SH-SY5Y (cell line): Measurements from ENCODE around the gene CCDC136.

Experiments
- GATA2 ChIP-seq: IDR thresholded peaks from 2 replicates; pipeline ENCODE4 v1.6.1; 2011; ENCODE audit warnings: mild to moderate bottlenecking, low read depth, low read length
- GATA3 ChIP-seq: IDR thresholded peaks from 2 replicates; pipeline ENCODE4 v1.6.1; 2011; ENCODE audit warnings: low read depth, mild to moderate bottlenecking, low read length, moderate library complexity

CCDC136 gene

DNA sequence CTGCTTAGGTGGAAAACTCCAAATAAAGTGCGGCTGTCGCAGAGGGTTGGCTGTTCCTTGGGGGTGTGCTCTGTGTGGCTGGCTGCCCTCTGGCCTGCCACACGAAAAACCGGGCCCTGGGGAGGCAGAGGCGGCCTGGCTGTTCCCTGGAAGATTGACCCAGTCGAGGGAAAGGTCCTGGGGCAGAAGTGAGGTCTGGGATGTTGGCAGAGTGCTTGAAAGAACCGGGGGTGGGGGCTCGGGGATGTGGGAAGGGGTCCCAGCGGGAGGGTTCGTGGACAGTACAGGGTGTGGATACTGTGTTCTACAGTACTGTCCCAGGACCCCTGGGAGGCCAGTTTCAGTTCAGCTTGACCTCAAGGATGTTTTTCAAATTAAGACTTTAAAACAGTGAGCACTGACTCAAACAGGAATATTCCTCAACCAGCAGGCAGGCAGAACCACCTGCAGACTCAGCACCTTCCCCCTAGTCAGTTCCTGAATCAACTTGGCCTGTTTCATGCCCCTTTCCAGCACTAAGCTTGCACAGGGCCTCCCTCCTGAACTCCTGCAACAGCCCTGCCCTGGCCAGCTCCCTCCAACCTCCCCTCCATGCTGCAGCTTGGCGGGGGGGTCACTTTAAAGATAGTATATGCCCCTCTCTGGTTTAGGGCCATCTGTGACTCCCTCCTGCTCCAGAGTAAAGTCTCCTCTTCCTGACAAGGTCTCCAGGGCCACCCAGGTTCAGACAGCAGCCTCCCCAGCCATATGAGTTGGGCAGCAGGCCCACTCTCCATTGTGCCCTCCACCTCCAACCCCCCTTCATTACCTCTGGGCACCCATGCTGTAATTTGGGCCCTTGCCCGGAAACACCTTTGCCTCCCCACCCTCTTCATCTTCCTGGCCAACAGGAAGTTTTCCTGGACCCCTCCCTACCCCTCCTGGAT lies 67.7 kb downstream of the CCDC136 start:
- TF ChIP-seq GATA2 (no peak), GATA3 (no peak)

DNA sequence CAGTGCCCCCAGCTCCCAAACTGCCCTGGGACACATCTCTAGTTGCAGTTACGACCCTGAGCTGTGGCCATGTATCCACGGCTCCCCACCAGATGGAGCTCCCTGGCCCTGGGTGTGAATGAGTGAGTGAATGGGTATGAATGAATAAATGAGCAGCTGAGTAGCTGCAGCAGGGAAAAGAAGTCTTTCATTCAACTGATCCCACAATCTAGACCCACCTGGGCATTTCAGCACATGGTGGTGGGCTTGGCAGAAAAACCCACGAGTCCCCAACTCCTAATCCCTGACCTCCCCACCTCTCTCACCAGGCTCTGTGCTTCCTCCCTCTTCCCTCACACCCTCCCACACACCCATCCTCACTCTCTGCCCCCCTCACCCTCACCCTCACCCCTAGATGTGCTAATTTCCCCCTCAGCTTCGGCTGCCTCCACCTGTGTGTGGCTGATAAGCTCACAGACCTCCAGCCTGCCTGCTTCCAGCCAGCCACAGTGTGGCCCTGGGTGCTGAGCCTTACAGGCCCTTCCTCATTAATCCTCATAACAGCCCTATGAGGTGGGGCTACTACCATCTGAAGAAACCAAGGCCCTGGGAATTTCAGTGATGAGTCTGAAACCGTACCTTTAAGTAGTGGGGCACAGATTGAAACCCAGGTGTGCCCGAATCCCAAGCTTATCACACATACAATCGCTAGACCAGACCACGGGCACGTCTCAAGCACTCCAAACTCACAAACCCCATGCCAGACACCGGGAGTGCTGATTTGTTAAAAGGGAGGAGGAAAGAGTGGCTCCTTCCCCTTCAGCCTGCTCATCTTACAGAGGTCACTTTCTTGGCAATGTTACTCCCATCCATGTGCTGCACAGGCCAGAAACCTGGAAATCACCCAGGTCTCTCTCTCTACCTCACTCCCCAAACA lies 68.6 kb downstream of the CCDC136 start:
- TF ChIP-seq GATA3 (no peak), GATA2 (no peak)

DNA sequence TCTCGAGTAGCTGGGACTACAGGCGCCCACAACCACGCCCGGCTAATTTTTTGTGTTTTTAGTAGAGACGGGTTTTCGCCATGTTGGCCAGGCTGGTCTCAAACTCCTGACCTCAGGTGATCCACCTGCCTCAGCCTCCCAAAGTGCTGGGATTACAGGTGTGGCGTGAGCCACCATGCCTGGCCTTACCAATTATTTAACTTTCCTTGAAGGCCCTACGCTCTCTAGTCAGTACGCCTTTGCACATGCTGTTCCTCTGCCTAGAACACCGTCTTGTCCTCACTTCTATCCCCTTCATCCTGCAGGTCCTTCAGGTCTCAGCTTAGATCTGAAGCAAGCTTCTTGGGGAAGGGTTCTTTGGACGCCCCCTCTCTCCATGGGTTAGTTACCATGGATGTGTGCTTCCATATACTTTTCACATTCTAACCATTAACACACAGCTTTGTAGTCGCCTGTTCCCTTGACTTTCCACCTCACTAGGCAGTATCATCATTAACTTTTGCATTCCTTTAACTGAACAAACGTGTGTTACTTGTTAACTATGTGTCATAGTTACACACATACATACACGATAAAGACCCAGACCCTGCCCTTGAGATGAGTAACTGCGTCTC lies 70.3 kb downstream of the CCDC136 start:
- TF ChIP-seq GATA3 (no peak), GATA2 (no peak)

DNA sequence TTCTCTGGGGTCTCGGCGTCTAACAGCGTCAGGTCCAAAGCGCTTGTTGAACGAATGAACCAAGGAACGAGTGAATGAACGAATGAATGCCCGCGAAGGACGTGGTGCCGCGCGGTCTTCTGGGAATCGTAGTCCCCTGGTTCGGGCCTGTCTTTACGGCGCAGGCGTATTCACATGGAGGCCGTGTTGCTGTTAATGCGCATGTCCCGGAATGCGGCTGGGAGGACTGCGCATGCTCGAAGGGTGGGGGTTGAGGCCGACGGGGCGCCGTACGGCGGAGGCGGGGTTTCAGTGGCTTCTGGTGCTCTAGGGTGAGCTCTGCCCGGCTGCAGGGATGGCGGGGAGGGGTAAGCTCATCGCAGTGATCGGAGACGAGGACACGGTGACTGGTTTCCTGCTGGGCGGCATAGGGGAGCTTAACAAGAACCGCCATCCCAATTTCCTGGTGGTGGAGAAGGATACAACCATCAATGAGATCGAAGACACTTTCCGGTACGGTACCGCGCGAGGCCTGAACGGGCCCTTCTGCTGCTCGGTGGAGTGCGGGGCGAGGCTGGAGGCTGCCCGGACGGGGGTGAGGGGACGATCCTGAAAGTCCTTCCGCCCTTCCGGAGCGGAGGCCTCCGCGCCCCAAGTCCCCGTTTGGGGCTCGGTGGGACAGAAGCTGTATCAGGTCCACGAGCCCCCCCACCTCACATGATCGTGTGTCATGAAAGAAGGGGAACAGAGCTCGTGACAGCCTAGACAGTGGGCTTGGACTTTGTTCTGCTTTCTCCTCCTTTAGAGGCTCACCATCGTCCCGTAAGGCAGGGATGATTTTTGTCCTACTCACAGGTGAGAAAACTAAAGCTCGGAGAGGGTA lies 71.0 kb downstream of the CCDC136 start, which contains the start of gene ATP6V1F:
Gene ATP6V1F, plus strand, starts transcription at position 286 of the 862 bp plus-strand sequence. Its CDS starts 49 bp downstream, at position 335.
- TF ChIP-seq GATA2 = peak; percentile 32; the same call in 1 of the 2 replicates
- no peak for TF ChIP-seq GATA3

DNA sequence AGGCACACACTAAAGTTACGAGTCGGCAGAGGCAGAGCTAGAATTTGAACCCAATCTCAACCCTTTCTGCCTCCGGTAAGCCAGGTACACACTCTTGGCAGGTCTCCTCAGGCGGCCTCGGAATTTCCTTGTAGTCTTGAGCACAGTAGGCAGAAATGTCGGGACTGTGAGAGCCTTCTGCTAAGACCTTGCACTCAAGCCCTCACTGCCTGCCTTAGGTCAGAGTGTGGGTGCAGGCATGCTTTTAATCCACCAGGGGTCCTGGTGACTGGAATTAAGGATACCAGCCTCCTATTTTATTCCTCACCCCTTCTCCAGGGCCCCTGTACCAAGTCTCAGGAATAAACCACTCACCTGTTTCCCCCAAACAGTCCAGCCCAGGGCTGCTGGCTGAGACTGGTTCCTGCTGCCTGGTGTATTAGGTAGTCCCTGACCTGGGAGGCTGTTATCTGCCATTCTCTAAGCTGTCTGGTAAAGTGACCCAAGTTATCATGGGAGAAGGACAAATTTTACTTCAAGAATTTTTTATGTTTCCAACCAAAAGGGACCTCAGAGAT lies 71.7 kb downstream of the CCDC136 start:
- TF ChIP-seq GATA2 (peak; percentile 88), GATA3 (no peak)

- no peak for TF ChIP-seq GATA2
- no peak for TF ChIP-seq GATA3
Observed at GRCh38 chr7:128865303-128865702, 73.5 kb downstream of the CCDC136 start.

- TF ChIP-seq GATA3 = no peak
- TF ChIP-seq GATA2 = no peak
Observed at GRCh38 chr7:128865996-128866877, 74.5 kb downstream of the CCDC136 start.

DNA sequence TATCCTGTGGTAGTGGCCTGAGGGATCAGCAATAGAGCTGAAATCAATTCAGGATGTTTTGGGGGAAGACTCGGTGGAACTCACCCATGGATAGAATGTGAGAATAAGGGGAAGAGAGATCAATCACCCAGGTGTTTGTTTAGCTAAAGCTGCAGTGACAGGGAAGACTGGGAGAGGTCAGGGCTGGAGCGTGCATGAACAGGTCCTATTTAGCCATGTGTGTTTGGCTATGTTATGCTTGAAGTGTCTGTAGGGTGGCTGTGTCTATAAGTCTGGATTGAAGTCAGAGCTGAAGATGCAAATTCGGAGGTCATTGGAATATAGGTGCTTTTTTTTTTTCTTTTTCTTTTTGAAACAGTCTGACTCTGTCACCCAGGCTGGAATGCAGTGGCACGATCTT lies 75.5 kb downstream of the CCDC136 start:
- TF ChIP-seq GATA3 (no peak), GATA2 (no peak)

GRCh38 chr7:128867842-128868623 lies 76.3 kb downstream of the CCDC136 start:
- TF ChIP-seq GATA3 (no peak), GATA2 (no peak)

GRCh38 chr7:128868624-128869137 lies 76.9 kb downstream of the CCDC136 start:
- TF ChIP-seq GATA3 (no peak), GATA2 (no peak)

DNA sequence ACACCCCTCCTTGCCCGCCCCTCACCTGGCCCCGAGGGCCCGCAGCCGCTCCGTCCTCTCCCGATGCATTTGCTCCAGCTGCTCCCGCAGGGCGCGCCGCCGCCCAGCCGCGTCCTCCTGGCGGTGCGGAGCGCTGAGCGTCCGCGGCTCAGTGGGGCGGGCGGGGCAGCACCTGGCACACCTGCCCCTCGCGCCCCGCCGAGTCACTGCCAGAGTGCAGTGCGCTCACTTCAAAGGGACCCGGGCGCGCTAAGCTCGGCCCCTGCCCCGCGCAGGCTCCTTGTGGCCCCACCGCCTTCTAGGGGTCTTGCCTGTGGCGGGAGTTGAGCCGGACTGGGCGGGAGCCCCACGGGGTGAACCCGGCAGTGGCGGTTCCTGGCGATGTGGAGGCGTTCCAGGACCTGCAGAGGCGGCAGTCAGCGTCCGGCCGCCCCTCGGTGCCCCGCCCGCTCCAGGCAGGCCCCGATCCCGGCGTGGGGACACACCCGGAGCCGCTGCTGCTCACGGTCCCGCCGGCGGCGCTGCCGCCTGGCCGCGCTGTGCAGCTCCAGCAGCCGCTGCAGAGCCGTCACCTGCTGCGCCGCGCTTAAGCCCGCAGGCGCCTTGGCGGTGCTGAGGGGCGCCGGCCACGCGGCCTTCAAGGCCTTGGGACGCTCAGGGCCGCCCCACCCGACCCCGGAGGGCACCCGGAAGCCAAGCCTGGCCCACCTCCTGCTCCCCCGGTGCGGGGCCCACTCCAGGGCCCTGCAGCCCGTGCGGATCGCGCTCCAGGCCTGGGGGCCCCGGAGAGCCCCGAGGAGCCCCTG lies 77.6 kb downstream of the CCDC136 start:
- no peak for TF ChIP-seq GATA3
- no peak for TF ChIP-seq GATA2
